GM20000 (cell line): ENCODE results near the gene CKAP2L.

Source experiments
- DNase-seq: peaks from one replicate; pipeline ENCODE4 v3.0.0; 2012; ENCODE audit warnings: low spot score
- TF ChIP-seq, protein P1 (sequence below): IDR thresholded peaks from 2 replicates; pipeline ENCODE4 v1.5.1; 2012; ENCODE audit warnings: mild to moderate bottlenecking, control low read depth; ENCODE audit errors: extremely low read depth, missing control alignments

Gene CKAP2L

DNA sequence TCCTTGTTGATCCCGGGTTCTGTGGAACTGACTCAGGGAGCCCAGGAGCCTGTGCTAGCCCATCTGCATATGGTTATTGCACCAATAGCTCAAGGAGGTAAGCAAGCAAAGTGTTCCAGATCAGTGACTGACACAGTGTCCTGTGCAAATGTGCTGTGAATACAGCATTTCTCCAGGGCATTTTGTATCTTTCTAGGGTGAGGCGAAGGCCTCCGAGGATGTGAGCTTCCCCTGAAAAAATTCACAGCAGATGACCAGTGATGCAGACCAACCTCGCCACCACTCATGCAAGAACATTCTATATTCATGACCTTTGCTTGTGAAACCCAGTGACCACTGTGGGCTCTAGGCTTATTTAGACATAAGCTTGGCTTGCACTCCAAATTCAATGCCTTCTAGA, 58.8 kb downstream of the CKAP2L start:
- TF ChIP-seq, protein P1, sequence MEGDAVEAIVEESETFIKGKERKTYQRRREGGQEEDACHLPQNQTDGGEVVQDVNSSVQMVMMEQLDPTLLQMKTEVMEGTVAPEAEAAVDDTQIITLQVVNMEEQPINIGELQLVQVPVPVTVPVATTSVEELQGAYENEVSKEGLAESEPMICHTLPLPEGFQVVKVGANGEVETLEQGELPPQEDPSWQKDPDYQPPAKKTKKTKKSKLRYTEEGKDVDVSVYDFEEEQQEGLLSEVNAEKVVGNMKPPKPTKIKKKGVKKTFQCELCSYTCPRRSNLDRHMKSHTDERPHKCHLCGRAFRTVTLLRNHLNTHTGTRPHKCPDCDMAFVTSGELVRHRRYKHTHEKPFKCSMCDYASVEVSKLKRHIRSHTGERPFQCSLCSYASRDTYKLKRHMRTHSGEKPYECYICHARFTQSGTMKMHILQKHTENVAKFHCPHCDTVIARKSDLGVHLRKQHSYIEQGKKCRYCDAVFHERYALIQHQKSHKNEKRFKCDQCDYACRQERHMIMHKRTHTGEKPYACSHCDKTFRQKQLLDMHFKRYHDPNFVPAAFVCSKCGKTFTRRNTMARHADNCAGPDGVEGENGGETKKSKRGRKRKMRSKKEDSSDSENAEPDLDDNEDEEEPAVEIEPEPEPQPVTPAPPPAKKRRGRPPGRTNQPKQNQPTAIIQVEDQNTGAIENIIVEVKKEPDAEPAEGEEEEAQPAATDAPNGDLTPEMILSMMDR: no peak
- DNase-seq: no peak

DNA sequence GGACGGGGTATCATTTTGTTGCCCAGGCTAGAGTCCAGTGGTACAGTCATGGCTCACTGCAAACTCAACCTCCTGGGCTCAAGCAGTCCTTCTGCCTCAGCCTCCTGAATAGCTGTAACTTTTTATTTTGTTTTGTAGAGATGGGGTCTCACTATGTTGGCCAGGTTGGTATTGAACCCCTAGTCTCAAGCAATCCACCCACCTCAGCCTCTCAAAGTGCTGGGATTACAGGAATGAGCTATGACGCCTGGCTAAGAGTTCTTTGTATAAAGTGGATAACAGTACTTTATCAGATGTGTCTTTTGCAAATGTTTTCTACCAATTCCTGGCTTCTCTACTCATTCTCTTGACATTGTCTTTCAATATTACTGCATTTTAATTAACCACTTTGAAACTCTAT, 60.7 kb downstream of the CKAP2L start:
- TF ChIP-seq, protein P1: no peak

DNA sequence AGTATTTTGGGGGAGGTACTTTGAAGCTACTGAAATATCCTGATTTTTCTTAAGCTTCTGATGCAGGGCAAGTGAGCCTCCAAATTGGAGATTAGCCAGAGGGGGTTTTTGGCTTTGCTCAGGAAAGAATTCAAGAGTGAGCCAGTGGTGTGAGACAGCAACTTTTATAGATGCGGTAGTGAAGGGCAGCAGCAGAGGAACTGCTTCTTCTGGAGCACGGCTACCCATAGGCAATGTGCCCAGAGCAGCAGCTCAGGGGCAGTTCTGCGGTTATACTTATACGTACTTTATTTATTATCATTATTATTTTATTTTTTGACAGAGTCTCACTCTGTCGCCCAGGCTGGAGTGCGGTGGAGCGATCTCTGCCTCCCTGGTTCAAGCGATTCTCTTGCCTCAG, 63.4 kb downstream of the CKAP2L start:
- no peak for DNase-seq
- TF ChIP-seq, protein P1: no peak

More for the DNA sequence above, 60.7 kb downstream of the CKAP2L start:
- DNase-seq: no peak

DNA sequence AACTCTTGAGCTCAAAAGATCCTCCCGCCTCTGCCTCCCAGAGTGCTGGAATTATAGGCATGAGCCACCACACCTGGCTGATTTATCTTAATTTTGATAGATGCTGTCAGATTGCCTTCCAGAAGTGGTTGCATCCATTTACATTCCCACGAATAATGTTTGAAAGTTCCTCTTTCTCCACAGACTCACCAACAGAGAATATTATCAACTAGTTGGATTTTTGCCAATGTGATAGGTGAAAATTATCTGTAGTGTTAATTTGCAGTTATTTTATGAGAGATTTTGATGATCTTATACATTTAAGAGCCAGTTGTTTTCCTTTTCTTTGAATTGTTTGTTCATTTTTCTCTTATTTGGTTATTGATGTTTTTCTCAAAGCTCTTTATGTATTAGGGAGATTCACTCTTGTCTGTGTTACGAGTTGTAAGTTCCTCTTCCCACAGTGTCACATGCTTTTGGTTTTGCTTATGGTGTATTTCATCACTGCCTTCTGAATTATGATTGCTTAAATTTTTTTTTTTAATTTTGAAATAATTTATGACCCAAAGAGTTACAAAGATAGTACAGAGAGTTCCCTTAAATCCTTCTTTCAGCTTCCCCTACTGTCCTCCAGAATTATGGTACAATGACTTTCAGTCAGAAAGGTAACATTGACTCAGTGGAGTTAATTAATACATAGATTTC, 64.3 kb downstream of the CKAP2L start:
- DNase-seq: no peak

DNA sequence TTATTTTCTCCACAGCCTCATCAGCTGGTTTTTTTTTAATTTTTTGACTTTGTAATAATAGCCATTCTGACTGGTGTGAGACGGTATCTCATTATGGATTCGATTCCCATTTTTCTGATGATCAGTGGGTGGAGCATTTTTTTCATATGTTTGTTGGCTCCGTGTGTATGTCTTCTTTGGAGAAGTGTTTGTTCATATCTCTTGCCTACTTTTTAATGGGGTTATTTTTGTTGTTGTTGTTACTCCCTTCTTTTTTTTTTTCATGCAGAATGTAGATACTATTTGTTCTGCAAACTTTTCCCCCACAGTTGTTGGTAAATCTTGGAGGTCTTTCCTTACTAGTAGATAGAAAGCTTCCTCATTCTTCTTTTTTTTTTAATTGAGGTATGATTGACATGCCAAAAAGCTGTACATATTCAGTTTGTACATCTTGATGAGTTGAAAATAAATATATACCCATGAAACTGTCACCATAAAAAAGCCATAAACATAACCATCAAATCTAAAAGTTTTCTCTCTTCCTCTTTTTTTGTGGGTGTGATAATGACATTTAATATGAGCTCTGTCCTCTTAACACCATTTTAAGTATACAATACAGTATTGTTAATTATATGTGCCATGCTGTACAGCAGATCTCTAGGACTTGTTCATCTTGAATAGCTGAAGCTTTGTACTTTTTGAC, 65.4 kb downstream of the CKAP2L start:
- no peak for DNase-seq
- TF ChIP-seq, protein P1: no peak

More for the DNA sequence above, 64.3 kb downstream of the CKAP2L start:
- TF ChIP-seq, protein P1: no peak

DNA sequence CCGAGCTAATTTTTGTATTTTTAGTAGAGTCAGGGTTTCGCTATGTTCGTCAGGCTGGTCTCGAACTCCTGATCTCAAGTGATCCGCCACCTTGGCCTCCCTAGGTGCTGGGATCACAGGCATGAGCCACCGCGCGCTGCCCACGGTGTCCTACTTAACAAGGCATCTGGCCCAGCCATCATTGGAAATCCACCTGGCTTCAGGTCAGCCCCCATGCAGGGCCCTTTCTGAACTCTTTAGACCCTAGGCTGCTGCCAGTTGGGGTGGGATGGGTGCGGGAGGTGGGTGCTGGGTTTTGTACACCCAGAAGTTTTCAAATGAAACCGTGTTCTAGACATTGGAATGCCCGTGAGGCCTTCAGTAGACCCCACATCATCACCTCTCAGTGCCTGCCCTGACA, 70.2 kb downstream of the CKAP2L start:
- TF ChIP-seq, protein P1: no peak
- no peak for DNase-seq

DNA sequence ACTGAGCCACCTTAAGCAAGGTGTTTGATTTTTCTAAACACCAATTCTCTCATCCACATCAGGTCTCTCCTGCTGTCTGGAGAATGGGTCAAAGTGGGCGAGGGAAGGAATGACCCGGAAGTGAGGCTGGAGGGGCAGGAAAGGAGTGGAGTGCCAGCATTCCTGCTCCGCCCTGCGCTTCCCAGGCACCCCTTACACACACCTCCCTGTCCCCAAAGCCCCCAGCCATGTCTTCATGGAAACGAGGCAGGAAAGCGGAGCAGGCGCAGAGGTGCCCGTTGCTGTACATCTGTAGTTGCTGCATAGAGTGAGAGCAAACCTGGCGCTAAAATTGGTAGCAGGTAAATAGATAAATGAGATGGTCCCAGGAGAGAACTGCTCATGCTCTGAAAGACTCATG, 70.8 kb downstream of the CKAP2L start:
- no peak for DNase-seq
- TF ChIP-seq, protein P1: no peak
